A204.1 (cell line): ENCODE data around the gene SAV1.
"Not testable (repeated sequence)": the region's sequence is repeated elsewhere in the genome, so short reads cannot be mapped to it uniquely, and the experiment has no call there.

Source experiments
- FAIRE-seq: peaks from 2 replicates; lab custom pipeline; 2012; peaks lifted over from hg19 to GRCh38; lab: Jason Lieb, UNC

SAV1 gene

DNA sequence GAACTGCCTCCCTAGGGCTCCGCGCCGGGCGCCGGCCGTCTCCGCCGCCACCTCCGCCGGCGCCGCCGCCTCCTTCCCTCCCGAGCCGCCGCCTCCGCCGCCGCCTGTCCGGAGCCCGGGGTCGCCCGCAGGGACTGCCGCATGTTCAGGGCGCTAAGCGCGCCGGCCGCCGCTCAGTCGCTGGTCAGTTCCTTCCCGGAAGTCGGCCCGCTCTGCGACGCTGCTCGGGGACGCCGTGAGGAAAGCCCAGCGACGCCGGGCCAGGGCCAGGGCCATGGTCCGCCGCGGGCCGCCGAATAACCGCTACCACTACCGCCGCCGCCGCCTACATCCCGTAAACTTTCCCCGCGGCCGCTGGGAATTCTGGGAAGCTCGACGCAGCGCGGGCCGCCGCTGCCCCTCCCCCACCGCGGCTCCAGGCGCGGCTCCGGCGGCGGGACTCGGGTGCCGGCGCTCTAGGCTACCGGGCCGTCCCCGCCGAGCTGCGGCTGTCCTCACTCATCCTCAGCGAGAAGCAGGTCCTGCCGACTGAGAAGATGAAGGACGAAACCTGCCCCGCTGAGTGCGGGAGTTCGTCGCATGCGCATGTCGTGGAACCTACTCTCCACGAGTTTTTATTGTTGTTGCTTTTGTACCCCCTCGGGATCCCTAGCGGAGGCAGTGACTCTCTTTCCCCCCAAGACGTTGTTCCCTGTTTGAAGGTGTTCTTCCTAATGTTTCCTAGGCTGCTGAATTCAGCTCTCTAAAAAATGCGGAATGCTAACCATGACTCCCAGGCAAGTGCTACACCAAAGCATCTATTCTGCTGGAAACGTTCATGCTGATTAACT, at the start of gene SAV1:
Gene SAV1, minus strand, starts transcription at position 311 of the 830 bp plus-strand sequence. CDS start 339 bp downstream, outside the sequence.
- FAIRE-seq = no peak

DNA sequence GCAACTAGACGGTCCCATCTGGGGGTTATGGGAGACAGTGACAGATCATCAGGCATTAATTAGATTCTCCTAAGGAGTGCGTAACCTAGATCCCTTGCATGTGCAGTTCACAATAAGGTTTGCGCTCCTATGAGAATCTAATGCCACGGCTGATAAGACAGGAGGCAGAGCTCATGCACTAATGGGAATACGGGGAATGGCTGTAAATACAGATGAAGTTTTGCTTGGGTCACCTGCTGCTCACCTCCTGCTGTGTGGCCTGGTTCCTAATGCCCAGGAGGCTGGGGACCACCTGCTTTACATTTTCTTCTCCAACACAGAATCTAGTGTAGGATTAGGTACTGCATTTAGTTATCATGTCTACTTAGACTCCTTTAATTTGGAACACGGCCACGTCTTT, 49.7 kb upstream of the SAV1 start:
- no peak for FAIRE-seq

DNA sequence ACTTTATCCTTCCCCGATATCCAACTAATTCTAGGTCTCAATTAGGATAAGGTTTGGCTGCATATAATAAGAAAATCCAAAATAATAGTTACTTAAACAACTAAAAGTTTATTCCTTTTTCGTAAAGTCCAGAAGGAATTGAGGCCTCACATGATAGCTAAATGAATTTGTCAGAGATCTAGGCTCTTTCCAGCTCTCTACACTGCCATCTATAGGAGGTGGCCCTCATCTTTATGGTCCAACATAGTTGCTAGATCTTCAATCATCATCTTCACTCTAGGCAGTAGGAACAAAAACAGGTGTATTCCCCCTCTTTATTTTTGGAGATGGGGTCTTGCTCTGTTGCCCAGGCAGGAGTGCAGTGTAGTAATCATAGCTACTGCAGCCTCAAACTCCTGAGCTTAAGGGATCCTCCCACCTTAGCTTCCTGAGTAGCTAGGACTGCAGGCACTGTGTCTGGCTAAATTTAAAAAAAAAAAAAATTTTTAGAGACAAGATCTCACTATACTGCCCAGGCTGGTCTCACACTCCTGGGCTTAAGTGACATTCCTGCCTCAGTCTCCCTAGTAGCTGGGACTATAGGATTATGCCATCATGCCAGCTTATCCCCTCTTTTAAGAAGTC, 46.5 kb upstream of the SAV1 start:
- peak; percentile 93 for FAIRE-seq

DNA sequence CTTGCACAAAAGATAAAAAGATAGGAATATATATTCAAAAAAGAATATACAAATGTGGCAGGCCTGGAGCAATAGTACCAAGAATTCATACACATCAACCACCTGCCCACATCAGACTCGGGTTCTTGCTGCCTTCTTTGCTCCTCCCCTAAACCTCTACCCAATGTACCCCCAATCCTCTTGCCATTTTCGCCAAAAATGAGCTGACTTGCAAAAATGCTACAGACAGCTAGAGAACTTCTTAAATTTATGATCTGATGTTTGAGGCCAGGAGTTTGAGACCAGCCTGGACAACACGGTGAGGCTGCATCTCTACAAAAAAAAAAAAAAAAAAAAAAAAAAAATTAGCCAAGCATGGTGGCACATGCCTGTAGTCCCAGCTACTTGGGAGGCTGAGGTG, 42.9 kb upstream of the SAV1 start:
- FAIRE-seq = no peak

DNA sequence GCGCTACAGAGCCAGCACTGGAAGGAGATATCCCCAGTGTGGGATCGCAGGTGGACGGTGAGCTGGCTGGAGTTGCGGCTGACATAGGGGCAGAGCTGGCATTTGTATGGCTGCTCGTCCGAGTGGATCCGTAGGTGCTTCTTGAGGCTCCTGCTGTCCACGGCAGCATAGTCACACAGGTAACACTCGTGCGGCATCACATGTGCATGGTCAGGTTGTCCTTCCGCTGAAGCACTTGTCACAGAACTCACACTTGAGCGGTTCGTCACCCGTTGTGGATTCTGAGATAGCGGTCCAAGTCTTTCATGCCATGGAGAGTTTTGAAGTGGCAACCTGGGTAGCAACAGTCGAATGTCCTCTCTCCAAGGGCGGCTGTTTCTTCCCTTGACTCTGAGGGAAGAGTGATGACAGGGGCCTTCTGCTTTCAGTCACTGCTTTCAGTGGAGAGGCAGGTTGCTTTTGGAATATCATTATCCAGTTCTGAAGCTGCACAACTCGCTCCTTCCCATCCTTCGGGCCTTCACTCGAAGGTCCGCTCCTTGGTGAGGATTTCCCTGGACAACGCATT, 37.0 kb upstream of the SAV1 start:
- no peak for FAIRE-seq

DNA sequence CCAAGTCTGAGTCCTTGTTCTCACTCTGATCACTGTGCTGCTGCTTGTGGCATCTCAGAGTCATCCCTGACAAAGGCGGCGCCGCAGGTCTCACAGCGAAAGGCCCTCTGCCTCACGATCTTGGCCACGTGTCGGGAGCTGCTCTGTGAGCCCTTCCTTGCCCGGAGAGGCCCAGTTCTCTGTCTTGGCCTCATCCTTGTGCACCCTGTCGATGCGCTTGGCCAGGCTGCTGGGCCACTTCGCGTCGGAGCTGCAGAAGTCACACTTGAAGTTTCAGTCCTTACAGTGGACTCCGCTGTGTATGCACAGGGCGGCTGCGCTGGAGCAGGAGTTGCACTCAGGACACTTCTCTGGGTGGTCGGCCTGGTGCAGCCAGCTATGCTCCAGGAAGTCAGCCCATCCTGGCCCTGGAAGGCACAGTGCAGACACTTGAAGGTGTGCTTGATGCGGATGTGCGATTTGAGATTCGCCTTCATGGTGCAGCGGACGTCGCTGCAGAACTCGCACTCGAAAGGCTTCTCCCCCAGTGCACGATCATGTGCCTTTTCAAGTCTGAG, 36.4 kb upstream of the SAV1 start:
- FAIRE-seq = no peak

DNA sequence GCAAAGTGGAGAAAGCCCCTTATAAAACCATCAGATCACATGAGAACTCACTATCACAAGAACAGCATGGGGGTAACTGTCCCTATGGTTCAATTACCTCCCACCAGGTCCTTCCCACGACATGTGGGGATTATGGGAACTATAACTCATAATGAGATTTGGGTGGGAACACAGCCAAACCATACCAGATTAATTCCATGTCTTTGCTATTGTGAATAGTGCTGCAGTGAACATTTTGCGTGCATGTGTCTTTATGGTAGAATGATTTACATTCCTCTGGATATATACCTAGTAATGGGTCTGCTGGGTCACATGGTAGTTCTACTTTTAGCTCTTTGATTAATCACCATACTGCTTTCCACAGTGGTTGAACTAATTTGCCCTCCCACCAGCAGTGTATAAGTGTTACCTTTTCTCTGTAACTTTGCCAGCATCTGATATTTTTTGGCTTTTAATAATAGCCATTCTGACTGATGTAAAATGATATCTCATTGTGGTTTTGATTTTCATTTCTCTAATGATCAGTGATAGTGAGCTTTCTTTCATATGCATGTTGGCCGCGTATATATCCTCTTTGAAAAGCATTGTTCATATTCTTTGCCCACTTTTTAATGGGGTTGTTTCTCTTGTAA, 29.7 kb upstream of the SAV1 start:
- FAIRE-seq = no peak

DNA sequence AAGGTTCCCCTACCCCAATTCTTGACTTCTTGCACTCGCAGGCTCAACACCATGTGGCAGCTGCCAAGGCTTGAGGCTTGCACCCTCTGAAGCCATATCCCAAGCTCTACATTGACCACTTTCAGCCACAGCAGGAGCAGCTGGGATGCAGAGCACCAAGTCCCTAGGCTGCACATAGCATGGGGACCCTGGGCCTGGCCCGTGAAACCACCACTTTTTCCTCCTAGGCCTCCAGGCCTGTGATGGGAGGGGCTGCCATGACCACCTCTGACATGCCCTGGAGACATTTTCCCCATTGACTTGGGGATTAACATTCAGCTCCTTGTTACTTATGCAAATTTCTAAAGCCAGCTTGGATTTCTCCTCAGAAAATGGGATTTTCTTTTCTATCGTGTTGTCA, 26.2 kb upstream of the SAV1 start:
- not testable (repeated sequence) for FAIRE-seq

DNA sequence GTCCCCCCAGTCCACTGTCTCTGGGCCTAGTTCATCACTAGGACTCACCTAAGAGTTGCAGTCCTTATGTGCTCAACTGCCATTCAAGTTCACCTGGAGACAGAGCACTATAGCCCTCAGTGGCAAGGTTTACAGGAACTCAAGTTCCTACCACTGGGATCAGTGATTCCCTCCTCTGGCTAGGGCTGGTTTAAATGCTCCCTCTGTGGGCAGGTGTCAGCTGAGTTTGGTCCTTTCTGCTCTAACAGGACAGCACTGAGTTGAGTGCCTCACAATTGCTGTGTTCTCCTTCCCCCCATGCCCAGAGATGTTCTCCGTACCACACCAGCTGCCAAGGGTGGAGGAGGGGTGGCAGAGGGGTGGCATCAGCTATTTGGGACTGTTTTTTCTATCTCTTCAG, 20.8 kb upstream of the SAV1 start:
- FAIRE-seq = no peak

DNA sequence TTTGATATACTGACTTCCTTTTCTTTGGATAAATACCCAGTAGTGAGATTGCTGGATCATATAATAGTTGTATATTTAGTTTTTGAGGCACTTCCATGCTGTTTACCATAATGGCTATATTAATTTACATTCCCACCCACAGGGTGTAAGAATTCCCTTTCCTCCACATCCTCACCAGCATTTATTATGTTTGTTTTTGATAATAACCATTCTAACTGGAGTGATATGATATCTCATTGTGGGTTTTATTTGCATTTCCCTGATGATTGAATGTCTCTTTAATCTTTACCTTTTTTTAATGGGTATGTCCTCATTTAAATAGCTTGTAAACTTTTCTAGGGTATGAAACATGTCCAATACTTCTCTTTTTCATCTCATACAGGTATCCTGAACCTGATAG, 11.6 kb upstream of the SAV1 start:
- FAIRE-seq = no peak

DNA sequence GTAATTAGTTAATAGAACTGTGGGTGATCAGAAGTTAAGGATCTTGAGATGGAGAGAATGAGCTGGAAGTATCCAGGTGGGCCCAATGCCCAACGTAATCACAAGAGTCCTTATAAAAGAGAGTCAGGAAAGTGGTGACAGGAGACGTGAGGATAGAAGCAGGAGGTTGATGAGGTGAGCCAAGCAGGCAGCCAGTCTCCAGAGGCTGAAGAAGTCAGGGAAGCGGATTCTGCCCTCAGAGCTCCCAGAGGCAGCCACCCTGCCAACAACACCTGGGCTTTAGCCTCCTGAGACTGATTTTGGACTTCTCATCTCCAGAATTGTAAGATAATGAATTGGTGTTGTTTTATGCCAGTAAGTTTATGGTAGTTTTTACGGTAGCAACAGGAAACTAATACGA, 10.1 kb upstream of the SAV1 start:
- no peak for FAIRE-seq

DNA sequence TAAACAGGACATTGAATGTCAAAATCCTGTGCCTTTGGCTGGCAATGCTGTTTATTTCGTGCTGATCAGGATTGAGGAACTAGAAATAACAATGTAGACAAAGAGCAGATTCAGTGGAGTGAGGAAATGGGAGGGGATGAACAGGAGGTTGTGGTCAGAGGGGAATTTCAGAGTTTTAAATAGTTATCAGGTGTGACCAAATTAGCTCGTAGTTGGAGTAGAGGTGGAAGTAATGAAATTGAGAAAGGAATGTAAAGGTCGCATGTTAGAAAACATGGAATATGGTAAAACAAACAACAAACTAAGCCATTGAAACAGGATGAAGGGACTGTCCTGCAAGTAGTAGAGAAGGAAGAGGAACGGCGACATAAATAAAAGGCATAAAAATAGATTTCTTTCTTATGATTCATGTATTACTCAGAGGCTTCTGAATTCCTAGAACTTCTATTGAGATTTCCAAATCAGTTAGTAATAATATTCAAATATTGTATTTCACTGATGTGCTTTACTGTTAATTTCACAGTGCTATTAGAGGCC, 9.5 kb upstream of the SAV1 start:
- no peak for FAIRE-seq

DNA sequence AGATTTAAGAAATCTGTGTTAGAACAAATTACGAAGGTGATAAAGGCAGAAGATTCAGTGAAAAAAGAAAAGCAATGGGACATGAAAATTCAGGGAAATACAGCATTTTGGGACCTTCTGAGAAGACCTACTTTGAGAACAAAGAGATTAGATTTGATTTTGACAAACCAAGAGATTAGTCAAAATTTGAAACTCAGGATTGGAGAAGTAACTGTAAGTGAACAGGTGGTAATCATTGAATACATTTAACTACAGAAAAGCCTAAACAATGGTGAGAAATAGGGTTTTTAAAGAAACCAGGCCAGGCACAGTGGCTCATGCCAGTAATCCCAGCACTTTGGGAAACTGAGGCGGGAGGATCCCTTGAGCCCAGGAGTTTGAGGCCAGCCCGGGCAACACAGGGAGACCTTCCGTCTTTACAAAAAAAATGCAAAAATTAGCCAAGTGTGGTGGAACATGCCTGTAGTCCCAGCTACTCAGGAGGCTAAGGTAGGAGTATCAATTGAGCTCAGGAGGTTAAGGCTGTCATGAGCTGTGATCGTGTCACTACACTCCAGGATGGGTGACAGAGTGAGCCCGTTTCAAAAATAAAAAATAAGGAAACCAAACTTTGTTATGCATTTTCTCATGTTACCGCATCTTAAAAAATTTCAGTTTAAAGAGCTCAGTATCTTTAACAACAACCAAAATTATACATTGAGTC, 8.9 kb upstream of the SAV1 start:
- FAIRE-seq = no peak

DNA sequence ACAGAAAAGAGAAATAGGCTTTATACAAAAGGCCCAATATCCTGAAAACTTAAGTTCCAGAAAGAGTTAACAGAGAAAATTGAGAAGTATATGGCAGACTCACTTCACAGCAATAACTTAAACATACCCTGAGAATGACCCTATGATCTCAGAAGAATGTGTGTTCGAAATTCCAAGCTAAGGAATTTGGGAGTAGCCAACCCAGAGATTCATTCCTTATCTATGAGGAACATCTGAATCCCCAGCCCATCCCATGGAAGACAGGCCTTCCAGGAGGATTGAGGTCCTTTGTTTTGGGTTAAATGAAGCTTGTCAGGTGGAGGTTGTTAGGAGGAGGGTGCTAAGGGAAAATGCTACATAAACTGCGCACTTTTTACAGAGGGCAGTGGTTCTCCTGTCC, 7.5 kb upstream of the SAV1 start:
- FAIRE-seq = no peak

DNA sequence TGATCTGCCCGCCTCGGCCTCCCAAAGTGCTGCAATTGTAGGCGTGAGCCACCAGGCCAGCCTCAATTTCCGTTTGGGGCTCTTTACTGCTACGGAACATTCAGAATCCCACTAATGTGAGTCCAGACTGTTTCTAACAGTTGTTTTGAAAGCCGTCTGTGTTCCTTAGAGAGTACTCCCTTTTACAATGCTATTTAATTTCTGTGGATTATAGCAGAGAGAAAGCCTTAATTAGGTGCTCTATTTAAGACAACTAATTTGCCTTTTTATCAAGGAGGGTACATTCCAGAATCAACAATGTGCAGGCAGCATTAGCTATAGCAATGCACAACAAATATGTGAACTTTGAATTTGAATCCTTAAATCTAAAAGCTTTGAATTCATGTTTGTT, 2.8 kb upstream of the SAV1 start:
- no peak for FAIRE-seq

DNA sequence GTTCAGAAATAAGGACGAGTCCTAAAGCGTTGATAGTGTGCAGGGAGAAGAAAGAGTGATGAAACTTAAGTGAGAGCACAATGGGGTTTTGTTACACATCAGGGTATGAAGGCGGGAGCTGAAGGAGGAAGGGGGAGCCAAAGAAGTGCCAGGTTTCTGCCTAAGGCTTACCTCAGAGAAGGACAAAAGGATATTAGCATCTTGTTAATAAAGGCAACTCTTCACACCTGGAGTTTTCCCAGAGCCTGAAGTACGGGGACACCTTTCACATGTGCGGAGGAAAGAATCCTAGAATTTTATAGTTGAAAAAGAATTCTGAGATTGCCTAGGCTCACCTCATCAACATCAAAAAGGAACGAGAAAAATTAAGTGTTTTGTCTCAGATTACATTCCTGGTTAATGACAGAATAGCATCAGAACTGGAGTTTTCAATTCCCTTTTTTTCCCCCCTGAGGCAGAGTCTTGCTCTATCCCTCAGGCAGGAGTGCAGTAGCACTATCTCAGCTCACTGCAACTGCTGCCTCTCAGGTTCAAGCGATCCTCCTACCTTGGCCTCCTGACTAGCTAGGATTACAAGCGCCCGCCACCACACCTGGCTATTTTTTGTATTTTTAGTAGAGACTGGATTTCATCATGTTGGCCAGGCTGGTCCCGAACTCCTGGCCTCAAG, 2.2 kb upstream of the SAV1 start:
- no peak for FAIRE-seq

DNA sequence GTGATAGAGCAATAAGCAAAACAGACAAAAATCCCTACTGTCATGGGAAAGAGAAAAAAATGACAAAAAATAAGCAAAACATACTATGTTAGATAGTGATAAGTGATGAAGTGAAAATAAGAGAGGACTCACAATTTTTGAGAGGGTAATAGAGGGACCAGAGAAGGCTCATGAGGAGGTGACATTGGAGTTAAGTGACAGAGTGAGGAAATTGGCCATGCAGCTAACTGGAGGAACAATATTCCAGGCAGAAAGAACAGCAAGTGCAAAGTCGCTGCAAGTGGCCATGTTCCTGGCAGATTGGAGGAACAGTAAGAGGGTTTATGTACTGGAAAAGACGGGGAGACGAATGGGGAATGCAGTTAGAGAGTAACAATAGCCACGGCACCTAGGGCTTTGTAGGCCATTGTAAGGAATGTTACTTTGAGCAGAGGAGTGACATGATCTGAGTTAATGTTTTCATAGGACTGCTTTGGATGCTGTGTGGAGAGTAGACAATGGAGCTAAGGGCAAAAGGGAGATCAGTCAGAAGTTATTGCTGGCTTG, 1.4 kb upstream of the SAV1 start:
- FAIRE-seq = no peak

DNA sequence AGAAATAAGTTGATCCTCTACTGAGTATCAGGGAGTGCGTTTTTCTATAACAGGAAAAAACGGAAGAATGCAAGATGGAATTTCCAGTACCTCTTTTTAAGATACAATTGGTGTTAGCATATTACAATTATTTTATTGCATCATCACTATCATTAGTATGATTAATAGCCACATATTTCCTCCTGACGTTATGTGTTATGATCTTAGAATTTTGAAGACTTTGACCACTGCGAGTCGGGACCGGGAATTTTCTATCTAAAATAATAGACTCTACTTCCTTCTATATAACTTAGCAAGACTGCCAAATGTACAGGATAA, 679 bp upstream of the SAV1 start:
- FAIRE-seq = no peak

DNA sequence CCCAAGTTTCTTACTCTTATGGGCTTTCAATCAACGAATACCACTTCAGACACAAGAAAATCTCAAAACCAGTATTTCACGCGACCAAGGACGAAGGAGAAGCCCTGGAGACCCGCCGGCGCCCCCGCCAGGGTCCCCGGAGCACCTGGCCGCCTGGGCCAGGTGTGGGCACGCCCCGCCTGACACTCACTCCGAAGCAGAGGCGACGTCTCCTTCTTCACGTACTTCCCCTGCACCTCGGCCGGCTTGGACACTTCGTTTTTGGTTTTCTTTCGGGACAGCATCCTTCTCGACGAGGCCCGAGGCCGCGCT, 466 bp downstream of the SAV1 start:
- FAIRE-seq = no peak

DNA sequence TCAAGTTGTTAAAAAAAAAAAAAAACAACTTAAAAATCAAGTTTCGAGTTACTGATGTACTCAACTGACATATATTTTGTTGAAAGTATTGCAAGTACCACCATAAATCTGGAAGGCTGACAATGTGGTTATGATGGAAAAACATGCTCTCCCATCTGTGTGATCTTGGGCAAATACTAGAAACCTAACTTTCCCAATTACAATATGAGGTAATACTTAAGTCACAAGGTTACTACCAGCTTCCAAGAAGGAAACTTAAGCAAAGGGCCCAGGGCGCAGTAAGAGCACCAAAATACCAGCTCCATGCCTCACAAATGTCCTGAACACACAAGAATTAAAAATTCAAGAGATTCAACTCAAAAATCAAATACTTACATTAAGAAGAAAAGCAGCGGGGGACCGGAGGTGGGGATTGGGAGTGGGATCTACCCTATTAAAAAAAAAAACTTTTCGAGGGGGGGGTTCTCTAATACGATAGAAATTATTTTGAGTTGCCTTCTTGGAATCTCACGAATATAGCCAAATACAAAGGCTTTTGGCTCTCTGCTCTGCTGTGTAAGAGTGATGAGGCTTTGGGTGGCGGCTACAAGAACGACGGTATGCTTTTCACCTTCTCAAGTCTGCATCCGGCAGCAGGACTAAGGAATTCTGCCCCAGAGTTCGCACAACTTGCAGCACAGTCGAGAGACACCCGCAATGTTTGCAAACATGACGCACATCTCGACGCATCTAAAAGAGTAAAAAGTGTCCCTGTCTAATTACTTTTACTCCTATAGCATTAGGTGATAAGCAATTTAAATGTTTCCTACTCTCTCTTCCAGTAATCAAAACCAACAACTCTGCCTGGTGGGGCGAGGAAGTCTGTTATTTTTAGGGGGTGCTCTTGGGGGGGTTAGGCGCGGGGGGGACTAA, 1.1 kb downstream of the SAV1 start:
- no peak for FAIRE-seq
